ENCODE data around the gene PPCDC.

The PPCDC gene, protein sequence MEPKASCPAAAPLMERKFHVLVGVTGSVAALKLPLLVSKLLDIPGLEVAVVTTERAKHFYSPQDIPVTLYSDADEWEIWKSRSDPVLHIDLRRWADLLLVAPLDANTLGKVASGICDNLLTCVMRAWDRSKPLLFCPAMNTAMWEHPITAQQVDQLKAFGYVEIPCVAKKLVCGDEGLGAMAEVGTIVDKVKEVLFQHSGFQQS

DNA sequence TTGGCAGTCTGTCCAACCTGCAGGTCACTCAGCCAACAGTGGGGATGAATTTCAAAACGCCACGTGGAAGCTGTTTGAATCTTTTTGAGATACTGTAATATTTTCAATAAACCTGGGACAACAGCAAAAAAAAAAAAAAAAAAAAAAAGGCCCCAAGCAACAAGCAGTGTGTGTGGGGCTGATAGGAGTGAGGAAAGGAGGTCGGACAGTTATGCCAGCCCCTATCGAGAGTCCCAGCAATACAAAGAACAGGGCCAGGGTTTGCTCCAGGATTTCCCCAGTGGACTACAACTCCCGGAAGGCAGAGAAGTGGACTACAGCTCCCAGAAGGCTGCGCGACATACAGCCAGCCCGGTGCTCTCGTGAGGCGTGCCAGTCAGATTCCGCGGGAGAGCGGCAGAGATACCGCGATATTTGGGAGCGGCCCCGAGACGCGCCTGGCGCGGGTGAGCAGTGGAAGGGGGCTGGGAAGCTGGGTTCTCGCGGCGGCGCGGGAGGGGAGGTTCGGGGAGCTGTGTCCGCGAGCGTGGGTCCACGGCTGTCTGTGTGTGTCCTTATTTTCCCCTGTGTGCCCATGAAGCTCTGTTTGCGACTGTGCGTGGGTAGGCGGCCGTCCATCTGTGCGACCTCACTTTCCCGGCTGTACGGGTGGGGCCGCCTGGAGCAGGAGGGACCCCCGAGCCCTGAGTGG is at the start of gene PPCDC:
Gene PPCDC, plus strand, starts transcription at position 410 of the 691 bp plus-strand sequence. CDS start 4,729 bp downstream, outside the sequence.
- DNase-seq (ENCODE audit: low spot score): peak; percentile 94
- TF ChIP-seq, protein P1, sequence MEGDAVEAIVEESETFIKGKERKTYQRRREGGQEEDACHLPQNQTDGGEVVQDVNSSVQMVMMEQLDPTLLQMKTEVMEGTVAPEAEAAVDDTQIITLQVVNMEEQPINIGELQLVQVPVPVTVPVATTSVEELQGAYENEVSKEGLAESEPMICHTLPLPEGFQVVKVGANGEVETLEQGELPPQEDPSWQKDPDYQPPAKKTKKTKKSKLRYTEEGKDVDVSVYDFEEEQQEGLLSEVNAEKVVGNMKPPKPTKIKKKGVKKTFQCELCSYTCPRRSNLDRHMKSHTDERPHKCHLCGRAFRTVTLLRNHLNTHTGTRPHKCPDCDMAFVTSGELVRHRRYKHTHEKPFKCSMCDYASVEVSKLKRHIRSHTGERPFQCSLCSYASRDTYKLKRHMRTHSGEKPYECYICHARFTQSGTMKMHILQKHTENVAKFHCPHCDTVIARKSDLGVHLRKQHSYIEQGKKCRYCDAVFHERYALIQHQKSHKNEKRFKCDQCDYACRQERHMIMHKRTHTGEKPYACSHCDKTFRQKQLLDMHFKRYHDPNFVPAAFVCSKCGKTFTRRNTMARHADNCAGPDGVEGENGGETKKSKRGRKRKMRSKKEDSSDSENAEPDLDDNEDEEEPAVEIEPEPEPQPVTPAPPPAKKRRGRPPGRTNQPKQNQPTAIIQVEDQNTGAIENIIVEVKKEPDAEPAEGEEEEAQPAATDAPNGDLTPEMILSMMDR (IDR thresholded peaks at IDR 0.05; ENCODE audit: extremely low read depth, missing control alignments): no peak

DNA sequence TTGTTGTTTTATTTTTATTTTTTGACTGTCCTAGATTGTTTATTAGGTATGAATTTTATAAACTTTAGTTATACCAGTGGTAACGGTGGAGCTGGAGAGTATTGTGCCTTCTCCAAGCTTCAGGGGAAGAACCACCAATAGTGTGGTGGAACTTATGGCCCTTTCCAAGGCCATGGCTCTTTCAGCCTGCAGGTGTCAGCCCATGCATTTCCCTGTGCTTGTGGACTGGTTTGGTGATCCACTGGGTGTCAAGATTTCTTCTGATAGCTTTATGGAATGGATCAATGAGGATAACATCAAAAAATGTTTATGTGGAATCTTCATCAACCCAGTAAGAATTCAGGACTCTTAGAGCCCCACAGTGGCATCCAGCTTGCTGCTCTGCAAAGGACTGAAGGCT is 47.2 kb upstream of the PPCDC start:
- TF ChIP-seq, protein P1 (IDR thresholded peaks at IDR 0.05; ENCODE audit: extremely low read depth, missing control alignments): no peak
- no peak for DNase-seq (ENCODE audit: low spot score)

DNA sequence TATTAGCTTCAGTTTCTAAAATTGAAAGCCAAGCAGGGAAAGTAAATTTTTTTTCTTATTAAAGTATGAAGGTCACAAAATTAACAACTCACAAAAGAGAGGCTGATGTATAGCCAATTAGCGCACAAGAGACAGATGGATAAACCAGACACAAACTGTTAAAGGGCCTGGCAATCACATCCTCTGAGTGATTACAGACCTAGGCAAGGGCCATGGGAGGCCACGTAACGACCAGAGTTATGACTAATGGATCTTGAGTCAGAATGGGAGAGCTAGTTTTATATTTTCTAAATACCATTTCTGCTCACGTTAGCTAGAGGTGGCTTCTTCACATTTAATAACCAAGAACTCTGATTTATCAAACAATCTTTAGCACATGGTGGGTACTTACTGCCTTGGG is 45.8 kb upstream of the PPCDC start:
- TF ChIP-seq, protein P1 (IDR thresholded peaks at IDR 0.05; ENCODE audit: extremely low read depth, missing control alignments): no peak
- DNase-seq (ENCODE audit: low spot score): no peak

DNA sequence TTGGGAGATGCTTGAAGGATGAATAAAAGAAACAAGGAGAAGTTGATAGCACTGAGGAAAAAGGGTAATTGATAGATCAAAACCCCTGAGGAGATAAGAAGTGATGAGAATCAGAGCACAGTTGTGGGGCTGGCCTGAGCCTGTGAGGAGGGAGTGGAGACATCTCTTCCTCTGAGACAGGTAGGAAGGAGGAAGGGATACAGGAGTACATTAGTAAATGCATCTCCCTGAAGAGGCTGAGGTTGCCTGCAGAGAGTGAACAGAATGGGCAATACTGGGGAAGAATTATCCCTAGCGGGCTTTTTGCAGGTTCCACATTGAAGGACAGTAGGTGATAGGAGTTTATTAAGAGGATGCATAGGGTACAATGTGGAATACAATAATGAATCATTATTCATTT is 45.3 kb upstream of the PPCDC start:
- TF ChIP-seq, protein P1 (IDR thresholded peaks at IDR 0.05; ENCODE audit: extremely low read depth, missing control alignments): no peak
- no peak for DNase-seq (ENCODE audit: low spot score)

DNA sequence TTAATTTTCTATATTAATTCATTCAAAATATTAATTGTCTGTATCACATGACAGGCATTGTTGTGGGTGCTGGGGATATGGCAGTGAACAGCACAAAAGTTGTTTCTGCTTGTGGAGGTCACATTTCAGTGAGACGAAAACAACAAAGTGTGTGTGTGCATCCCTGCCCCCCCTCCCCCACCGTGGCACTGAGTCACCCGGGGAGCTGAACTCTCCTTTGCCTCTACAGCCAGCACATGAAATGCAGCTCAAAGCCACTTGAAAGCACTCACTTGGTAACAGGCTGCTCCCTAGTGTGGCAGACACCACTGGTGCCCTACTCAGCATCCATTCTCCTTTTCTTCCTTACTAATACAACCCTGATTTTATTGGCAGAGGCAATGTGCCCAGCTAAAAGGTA is 44.9 kb upstream of the PPCDC start:
- DNase-seq (ENCODE audit: low spot score): no peak
- TF ChIP-seq, protein P1 (IDR thresholded peaks at IDR 0.05; ENCODE audit: extremely low read depth, missing control alignments): no peak

DNA sequence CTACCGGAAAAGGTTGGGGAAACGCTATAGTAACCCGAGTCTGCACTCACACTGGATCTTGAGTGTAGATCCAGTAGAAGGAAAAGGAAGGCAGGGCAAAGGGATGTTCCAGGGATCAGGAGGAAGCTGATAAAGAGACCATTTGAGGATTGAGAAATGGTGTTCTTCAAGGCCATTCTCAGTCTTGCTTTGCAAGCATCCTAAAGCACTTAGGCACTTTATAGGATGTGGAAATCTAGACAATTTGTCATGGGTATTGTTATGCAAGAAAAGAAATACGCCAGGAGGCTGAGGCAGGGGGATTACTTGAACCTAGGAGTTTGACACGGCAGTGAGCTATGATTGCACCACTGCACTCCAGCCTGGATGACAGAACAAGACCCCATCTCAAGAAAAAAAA is 41.2 kb upstream of the PPCDC start:
- no peak for DNase-seq (ENCODE audit: low spot score)
- TF ChIP-seq, protein P1 (IDR thresholded peaks at IDR 0.05; ENCODE audit: extremely low read depth, missing control alignments): no peak

DNA sequence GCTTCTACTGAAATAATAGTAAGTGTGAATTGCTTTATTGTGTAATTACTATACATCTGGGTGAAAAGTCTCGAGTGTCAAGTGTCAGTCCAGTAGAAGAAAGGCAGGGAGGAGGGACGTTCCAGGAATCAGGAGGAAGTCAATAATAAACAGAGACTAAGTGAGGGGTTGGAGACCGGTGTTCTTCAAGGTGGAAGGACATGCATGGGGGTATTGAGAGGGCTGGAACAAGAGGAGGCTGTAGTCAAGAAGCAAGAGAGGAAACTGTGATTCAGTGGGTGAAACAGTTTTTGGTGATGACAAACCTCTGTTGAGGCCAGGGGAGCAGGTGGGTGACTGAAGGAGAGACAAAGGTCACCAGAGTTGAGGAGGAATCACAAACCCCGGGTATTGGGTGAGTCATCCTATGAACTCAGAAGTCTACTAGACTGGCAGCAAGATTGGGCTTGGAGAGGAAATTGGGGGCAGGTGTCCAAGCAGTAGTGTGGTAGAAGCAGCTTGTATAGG is 39.6 kb upstream of the PPCDC start:
- DNase-seq (ENCODE audit: low spot score): no peak
- TF ChIP-seq, protein P1 (IDR thresholded peaks at IDR 0.05; ENCODE audit: extremely low read depth, missing control alignments): no peak

Measured in GM20000 (cell line).